Caco-2 (cell line): ENCODE data around the gene LETMD1. TPM values are rescaled to one million over a fixed set of nuclear protein-coding genes. Genes with fewer than 3 reads are reported as not detected.
A peak's percentile ranks its signal among the peaks of the same experiment; 100 is the strongest.

ENCODE experiments used
- BruUV-seq: library from RNA; stranded (reverse); fragments of 400-500 nt; replicated peaks from 2 replicates; lab custom pipeline; 2021; lab: Mats Ljungman, UMichigan
- CTCF ChIA-PET: fragments of 300-600 bp; sonication (Branson Sonifier 250); formaldehyde crosslinking; loops from one replicate; lab custom pipeline; 2022; ENCODE audit warnings: antibody characterized with exemption; lab: Charles Lee
- POLR2A ChIA-PET: fragments of 300-600 bp; sonication (Branson Sonifier 250); formaldehyde crosslinking; loops from one replicate; lab custom pipeline; 2022; ENCODE audit warnings: antibody characterized with exemption; lab: Charles Lee
- DNase-seq, 2 experiments: peaks; one replicate each; pipeline versions ENCODE4 v3.0.0 to v3.0.0-alpha.2; 2020 to 2022
- H3K27me3 ChIP-seq: replicated peaks from 2 replicates; pipeline ENCODE4 v1.6.0; 2011; ENCODE audit warnings: low read length; ENCODE audit not compliant: control insufficient read depth, insufficient read depth
- H3K36me3 ChIP-seq: 2 replicates; pipeline ENCODE4 v1.5.1; 2011; ENCODE audit warnings: low read length; ENCODE audit not compliant: control insufficient read depth, insufficient read depth
- H3K4me1 ChIP-seq: fragments of 250-450 bp; sonication (Bioruptor Pico); 2 replicates; pipeline ENCODE4 v1.5.1; 2020; ENCODE audit warnings: mild to moderate bottlenecking
- H3K4me3 ChIP-seq: 2 replicates; pipeline ENCODE4 v1.5.1; 2011; ENCODE audit warnings: low read depth, mild to moderate bottlenecking, control low read depth, low read length
- H3K9me3 ChIP-seq: fragments of 250-450 bp; sonication (Bioruptor Pico); 2 replicates; pipeline ENCODE4 v1.5.1; 2020; ENCODE audit warnings: mild to moderate bottlenecking, moderate library complexity
- H3K27ac Mint-ChIP-seq: one replicate; pipeline ENCODE4 v1.8.0; 2022; ENCODE audit warnings: mixed read lengths; ENCODE audit not compliant: unreplicated experiment
- H3K27me3 Mint-ChIP-seq: one replicate; pipeline ENCODE4 v1.8.0; 2022; ENCODE audit warnings: mixed read lengths; ENCODE audit not compliant: insufficient read depth, unreplicated experiment
- H3K36me3 Mint-ChIP-seq: one replicate; pipeline ENCODE4 v1.8.0; 2022; ENCODE audit warnings: mild to moderate bottlenecking, mixed read lengths; ENCODE audit not compliant: insufficient read depth, unreplicated experiment
- H3K4me1 Mint-ChIP-seq: one replicate; pipeline ENCODE4 v1.8.0; 2022; ENCODE audit warnings: low read depth, mixed read lengths; ENCODE audit not compliant: unreplicated experiment
- H3K4me3 Mint-ChIP-seq: one replicate; pipeline ENCODE4 v1.8.0; 2022; ENCODE audit warnings: mild to moderate bottlenecking, moderate library complexity, mixed read lengths; ENCODE audit not compliant: unreplicated experiment
- H3K9me3 Mint-ChIP-seq: one replicate; pipeline ENCODE4 v1.8.0; 2022; ENCODE audit warnings: mixed read lengths; ENCODE audit not compliant: unreplicated experiment
- intact Hi-C: fragments of 100-400 bp; cut with micrococcal nuclease; formaldehyde crosslinking; loops from one replicate; pipeline ENCODE4 v1.10.0; 2022; ENCODE audit not compliant: unreplicated experiment
- total RNA-seq: library from RNA; stranded (reverse); gene quantifications from 2 replicates; pipeline ENCODE4 v1.2.3, GENCODE V29; 2022
- TF ChIP-seq, protein P1 (sequence below), 2 experiments: fragments of 200-600 bp in 1 of 2; IDR thresholded peaks; 1 replicate in 1 of 2; 2 replicates in 1 of 2; pipeline versions ENCODE4 v1.5.1 to v1.8.0; 2011 to 2022; ENCODE audit warnings: antibody characterized with exemption in 1 of 2, control low read depth in 1 of 2, inconsistent platforms in 1 of 2, low read depth in 1 of 2, low read length in 1 of 2, mild to moderate bottlenecking in 1 of 2, moderate library complexity in 1 of 2; ENCODE audit not compliant: insufficient read depth in 1 of 2, severe bottlenecking in 1 of 2, unreplicated experiment in 1 of 2

LETMD1 gene
- total RNA-seq, 1 experiment from 2014 or later: 90.6 TPM

DNA sequence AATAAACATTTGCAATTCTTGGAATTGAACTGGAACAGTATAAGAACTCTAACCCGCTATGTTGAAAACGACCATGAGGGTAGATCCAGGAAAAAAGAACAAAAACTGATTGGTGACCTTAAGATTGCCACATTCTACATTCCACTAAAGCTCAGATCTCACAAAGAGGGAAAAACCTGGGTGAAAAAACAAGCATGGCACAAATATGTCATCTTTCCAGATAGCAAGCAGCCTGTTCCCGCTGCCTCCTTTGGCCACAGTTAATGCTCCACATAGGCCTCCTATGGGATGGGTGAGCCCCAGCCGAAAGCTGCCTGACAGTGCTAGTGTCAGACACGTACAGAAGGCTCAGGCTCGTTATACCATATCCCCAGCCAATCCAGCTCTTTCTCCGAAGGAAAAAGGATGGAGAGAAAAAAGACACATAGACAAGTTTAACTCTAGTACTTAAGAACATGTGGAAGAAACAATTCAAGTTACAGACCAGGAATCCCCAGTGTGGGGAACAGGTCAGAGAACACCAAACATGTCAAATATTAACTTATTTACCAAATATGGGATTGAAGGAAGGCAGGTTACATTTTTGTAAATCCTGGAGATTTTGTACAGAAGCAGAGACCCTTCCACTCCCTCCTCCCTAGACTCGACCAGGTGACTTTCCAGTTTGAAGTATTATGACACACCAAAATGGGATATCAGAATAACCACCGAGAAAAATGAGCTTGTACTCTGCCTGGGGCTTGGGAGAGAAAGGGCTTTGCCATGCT is 14.7 kb downstream of the LETMD1 start:
- DNase-seq: peak in 1 of 2 experiments; percentile 27
- H3K36me3 ChIP-seq: peaks cover 19% of the 10 kb centered on the region
- no peaks in the 10 kb centered on the region for H3K9me3 ChIP-seq
- intact Hi-C loops: loop anchor here (1.0 to 2.0 kb wide), 2 partner anchors 7 to 20 kb away; partner anchors contain the start of gene CSRNP2
- no peaks in the 10 kb centered on the region for H3K27me3 Mint-ChIP-seq
- ChIA-PET CTCF (interaction anchor here (0.6 kb wide), 2 partner anchors 249 to 1322 kb away, joined by 3 read pairs; partner anchors contain the start of gene TMBIM6), POLR2A (interaction anchor here (0.5 to 1.2 kb wide), 4 partner anchors 14 to 155 kb away, joined by 3 to 10 read pairs (median 7); partner anchors contain the start of genes CSRNP2 and POU6F1)
- TF ChIP-seq, protein P1, sequence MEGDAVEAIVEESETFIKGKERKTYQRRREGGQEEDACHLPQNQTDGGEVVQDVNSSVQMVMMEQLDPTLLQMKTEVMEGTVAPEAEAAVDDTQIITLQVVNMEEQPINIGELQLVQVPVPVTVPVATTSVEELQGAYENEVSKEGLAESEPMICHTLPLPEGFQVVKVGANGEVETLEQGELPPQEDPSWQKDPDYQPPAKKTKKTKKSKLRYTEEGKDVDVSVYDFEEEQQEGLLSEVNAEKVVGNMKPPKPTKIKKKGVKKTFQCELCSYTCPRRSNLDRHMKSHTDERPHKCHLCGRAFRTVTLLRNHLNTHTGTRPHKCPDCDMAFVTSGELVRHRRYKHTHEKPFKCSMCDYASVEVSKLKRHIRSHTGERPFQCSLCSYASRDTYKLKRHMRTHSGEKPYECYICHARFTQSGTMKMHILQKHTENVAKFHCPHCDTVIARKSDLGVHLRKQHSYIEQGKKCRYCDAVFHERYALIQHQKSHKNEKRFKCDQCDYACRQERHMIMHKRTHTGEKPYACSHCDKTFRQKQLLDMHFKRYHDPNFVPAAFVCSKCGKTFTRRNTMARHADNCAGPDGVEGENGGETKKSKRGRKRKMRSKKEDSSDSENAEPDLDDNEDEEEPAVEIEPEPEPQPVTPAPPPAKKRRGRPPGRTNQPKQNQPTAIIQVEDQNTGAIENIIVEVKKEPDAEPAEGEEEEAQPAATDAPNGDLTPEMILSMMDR (IDR thresholded peaks at IDR 0.05; ENCODE audit: insufficient read depth in 1 of 2, low read depth in 1 of 2, low read length in 1 of 2, severe bottlenecking in 1 of 2, unreplicated experiment in 1 of 2): no peak
- H3K4me1 ChIP-seq: peaks cover 15% of the 10 kb centered on the region
- no peak overlapping the region for H3K4me3 ChIP-seq
- no TSS peak for BruUV-seq
- peaks cover 92% of the 10 kb centered on the region for H3K36me3 Mint-ChIP-seq
- no peak overlapping the region for H3K27ac Mint-ChIP-seq
- H3K4me1 Mint-ChIP-seq: no peaks in the 10 kb centered on the region
- no peak overlapping the region for H3K4me3 Mint-ChIP-seq
- no peaks in the 10 kb centered on the region for H3K9me3 Mint-ChIP-seq
- no peaks in the 10 kb centered on the region for H3K27me3 ChIP-seq

DNA sequence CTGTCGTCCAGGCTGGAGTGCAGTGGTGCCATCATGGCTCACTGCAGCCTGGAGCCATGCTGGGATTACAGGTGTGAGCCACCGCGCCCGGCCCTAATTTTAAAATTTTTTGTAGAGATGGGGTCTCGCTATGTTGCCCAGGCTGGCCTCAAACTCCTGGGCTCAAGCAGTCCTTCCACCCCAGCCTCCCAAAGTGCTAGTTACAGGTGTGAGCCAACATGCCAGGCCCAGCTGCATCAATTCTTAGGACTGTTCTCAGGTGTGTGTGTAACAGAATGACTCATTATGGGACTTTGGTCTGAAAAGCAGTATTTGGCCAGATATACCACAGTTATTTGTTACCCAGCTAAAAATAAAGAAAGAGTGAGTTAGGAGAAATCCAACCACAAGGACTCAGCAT is 17.4 kb downstream of the LETMD1 start:
- H3K4me3 Mint-ChIP-seq: no peak overlapping the region
- no peaks in the 10 kb centered on the region for H3K9me3 Mint-ChIP-seq
- Histone ChIP-seq H3K36me3 (peaks cover 16% of the 10 kb centered on the region), H3K9me3 (no peaks in the 10 kb centered on the region), H3K4me1 (peaks cover 19% of the 10 kb centered on the region), H3K27me3 (no peaks in the 10 kb centered on the region), H3K4me3 (no peak overlapping the region)
- ChIA-PET POLR2A (interaction anchor here (1.3 kb wide), 1 partner anchor 39 kb away, joined by 3 read pairs; the partner anchor contains the start of gene SLC11A2), CTCF (interaction anchor here (0.6 kb wide), 1 partner anchor 8 kb away, joined by 3 read pairs; no protein-coding TSS in a partner anchor)
- BruUV-seq: no TSS peak
- DNase-seq: peak in 1 of 2 experiments; percentile 25
- H3K27me3 Mint-ChIP-seq: no peaks in the 10 kb centered on the region
- no peak overlapping the region for H3K27ac Mint-ChIP-seq
- intact Hi-C loops: no loop called here
- H3K4me1 Mint-ChIP-seq: peaks cover 8% of the 10 kb centered on the region
- TF ChIP-seq, protein P1 (IDR thresholded peaks at IDR 0.05; ENCODE audit: insufficient read depth in 1 of 2, low read depth in 1 of 2, low read length in 1 of 2, severe bottlenecking in 1 of 2, unreplicated experiment in 1 of 2): no peak
- H3K36me3 Mint-ChIP-seq: peaks cover 92% of the 10 kb centered on the region

DNA sequence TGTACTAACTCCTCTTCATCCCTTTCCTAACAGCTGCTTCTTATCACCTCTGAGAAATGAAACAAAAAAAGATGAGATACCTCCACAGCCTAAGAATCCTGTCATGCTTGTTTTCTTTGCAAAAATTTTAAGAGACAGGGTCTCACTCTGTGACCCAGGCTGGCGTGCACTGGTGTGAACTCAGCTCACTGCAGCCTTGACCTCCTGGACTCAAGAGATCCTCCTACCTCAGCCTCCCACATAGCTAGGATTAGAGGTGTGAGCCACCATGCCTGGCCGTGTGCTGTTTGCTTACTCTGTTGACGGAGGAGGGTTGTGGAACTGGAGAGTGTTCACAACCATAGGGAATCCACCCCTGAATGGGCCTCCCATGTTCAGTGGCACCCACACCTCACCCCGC is 19.1 kb downstream of the LETMD1 start:
- no peaks in the 10 kb centered on the region for H3K27me3 ChIP-seq
- ChIA-PET POLR2A (no interaction called here), CTCF (no interaction called here)
- no peak for DNase-seq
- Mint-ChIP-seq H3K4me1 (peaks cover 16% of the 10 kb centered on the region), H3K9me3 (no peaks in the 10 kb centered on the region), H3K4me3 (no peak overlapping the region), H3K36me3 (peaks cover 95% of the 10 kb centered on the region), H3K27ac (no peak overlapping the region), H3K27me3 (no peaks in the 10 kb centered on the region)
- intact Hi-C loops: no loop called here
- no peak overlapping the region for H3K4me3 ChIP-seq
- H3K4me1 ChIP-seq: peaks cover 19% of the 10 kb centered on the region
- no peaks in the 10 kb centered on the region for H3K9me3 ChIP-seq
- H3K36me3 ChIP-seq: peaks cover 17% of the 10 kb centered on the region
- no TSS peak for BruUV-seq
- TF ChIP-seq, protein P1 (IDR thresholded peaks at IDR 0.05; ENCODE audit: insufficient read depth in 1 of 2, low read depth in 1 of 2, low read length in 1 of 2, severe bottlenecking in 1 of 2, unreplicated experiment in 1 of 2): no peak
